Measurements from ENCODE around the gene NKX2-2.

NKX2-2 gene

DNA sequence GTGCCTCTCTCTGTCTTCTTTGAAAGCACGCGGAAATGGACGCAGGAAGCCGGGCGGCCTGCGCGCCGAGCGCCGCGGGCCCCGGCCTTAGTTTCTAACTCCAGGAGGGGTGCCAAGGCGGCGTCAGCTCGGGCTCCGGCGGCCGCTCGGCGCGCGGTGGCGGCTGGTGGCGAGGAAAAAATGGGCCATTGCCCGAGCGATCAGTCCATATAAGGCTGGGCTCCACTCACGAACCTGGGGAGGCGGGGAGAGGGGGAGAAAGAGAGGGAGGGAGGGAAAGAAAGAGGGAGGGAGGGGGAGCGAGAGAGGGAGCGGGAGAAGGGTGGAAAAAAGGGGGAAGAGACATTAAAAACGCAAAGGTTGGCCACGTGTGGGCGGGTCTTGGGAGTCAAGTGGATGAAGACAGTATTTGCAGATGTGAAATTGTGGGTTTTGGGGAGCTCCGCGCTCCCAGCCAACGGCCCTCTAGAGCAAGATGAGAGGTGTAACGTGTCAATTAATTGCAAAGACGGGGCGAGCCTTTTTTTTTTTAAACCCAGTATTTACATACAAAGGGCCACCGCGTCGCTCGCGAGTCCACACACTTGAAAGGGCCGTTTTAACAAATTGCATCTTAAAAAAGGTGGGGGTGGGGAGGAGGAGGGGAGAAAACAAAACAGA lies at the start of gene NKX2-2:
NKX2-2 (minus strand) TSS at position 184 of the 660 bp plus-strand sequence. CDS start 395 bp downstream, outside the sequence.
- no peak for DNase-seq (ENCODE audit: low read depth, low spot score)

DNA sequence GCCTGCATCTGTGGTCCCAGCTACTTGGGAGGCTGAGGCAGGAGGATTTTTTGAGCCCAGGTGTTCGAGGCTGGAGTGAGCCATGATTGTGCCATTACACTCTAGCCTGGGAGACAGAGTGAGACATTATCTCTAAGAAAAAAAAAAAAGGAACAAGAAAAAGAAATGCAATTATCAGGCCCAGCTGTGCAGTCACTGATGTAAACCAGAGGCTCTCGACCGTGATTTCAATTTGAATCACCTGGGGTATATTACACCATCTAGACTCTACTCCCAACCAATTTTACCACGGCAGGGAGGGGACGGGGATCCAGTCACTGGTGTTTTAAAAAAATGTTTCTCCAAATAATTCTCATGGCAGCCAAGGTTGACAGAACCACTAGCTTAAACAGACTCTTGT lies 48.8 kb upstream of the NKX2-2 start:
- no peak for DNase-seq (ENCODE audit: low read depth, low spot score)

DNA sequence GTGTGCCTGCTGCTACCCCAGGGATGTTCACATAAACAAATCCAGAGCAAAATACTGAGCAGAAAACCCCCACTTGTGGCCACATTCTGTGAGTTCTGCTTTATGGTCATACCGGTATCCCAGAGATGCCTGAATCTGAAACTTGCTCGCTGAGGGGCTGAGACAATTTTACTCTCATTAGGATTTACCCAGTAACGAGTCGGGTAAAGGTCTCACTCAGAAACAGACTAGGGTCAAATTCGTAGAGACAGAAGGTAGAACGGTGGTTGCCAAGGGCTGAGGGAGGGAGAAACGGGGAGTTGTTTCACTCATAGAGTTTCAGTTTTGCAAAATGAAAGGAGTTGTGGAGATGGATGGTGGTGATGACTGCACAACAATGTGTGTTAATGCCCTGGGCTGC lies 45.4 kb upstream of the NKX2-2 start:
- DNase-seq (ENCODE audit: low read depth, low spot score): no peak

DNA sequence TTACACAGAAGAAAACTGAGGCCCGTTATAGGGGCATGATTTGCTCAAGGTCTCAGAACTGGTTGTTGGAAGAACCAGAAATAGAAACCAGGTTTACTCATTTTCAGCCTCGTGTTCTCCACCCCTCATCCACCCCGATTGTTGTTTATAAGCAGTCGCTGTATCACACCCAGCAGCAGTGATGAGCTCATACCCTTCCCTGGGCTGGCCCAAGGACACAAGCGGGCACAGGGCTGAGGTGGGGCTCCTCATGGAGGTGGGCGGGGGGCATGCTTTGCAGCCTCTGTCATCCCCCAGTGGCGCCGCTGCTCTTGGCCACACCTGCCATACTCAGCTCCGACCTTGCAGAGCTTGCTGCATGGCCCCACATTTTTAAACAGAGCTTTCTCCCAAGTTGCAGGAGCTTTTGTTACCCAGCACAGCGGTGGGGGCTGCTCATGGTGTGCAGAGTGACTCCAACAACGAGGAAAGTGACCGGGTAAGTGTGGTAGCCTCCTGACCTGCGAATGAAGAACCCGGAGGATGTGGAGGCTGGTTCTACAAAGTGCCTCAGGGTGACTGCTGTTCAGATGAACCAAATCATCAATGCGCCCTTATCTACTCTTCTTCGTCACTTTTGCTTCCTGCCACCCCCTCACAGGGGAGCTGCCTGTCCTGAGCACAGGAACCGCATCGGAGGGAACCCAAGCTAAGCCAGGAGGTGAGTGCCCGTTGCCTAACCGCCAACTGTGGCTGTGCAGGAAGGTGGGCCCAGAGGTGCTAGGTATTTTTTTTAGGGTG lies 43.6 kb upstream of the NKX2-2 start:
- no peak for DNase-seq (ENCODE audit: low read depth, low spot score)

DNA sequence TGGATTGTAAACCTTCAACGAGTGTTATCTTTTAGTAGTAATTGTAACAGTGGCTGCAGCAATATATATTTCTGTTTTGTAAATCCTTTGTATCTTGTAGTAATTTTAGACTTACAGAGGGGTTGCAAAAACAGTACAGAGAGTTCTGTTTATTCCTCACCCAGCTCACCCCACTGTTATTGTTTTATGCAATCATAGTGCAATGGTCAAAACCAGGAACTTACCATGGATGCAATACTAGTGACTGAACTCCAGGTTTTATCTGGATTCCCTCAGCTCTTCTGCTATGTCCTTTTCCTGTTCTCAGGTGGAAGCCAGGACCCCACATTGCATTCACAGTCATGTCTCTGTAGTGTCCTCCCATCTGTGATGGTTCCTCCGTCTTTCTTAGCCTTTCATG lies 42.5 kb upstream of the NKX2-2 start:
- DNase-seq (ENCODE audit: low read depth, low spot score): no peak

DNA sequence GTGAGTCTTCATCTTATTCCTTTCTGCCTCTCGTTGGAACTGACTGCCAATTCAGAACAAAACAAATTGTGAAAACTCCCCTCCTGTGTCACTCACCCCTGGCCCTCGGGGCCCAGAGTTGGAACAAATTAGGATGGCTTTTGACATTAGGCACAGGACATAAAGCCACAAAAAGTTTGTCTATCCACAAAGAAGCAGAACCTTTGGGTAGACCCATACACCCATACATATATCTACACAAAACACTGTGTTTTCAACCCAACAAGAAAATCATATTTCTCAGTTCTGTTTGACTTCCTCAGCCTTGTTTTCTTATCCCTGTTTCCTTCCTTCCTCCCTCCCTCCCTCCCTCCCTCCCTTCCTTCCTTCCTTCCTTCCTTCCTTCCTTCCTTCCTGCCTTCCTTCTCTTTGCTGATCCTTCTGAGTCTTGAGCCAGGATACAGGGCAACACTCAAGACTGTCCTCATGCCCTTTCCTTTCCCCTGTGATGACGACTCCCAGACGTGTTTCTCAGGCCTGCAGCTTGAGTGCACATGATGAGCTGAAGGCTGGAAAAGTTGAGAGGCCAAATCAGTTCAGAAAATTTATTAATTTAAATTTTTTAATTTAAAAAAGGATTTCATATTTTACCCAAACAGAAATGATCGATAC lies 41.7 kb upstream of the NKX2-2 start:
- DNase-seq (ENCODE audit: low read depth, low spot score): no peak

DNA sequence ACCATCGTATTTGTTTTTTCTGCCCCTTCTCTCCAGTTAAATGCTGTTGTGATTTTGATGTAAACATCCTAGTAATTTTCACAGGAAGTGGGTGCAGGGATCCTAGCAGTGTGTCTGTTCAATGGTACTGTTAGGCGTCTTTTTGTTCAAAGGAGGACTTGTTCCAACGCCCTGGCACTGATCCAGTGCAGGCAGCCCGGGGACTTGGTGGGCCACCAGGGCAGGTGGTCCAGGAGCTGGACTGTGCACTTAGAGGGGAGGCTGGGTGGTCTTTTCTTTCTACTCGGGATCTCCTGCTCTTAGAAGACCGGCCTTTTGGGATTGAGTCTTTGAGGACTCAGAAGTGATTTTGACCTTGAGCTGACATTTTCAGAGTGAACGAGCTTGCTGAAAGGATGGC lies 41.1 kb upstream of the NKX2-2 start:
- DNase-seq (ENCODE audit: low read depth, low spot score): no peak

DNA sequence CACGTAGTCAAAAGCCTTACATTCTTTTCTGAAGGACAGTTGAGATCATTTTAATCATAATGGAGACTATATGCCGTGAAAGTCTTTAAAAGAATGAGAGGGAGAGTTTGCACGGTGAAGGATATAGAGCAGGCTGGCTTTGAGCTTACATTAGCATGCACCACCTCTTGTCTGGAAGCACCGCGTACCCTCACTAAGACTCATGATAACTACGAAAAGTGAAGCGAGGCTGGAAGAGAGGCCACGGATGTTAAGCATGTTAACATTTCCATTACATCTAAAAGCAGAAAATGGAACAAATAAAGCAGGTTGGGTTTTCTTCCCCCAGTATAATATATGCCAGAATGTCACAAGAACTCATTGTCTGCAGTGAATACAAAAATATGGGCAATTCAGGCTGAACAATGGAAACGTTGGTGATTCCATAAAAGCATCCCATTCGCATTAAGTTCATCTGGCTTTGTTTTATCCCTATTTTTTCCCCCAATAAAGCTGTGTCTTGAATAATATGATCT lies 40.6 kb upstream of the NKX2-2 start:
- no peak for DNase-seq (ENCODE audit: low read depth, low spot score)

DNA sequence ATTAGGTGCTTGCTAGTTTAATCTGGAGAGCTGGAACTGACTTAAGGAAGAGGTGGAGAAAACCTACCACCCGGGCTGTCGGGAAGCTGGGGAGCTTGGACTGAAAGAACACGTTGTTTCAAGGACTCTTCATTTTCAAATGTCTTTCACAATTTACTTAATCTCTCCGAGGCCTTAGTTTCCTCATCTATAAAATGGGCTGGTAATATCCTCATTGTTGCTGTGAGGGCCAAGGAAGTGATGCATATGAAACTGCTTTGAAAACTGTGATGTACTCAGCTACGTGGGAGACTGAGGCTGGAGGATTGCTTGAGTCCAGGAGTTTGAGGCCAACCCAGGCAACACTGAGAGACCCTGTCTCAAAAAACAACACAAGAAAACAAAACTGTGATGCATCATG lies 36.7 kb upstream of the NKX2-2 start:
- DNase-seq (ENCODE audit: low read depth, low spot score): no peak

DNA sequence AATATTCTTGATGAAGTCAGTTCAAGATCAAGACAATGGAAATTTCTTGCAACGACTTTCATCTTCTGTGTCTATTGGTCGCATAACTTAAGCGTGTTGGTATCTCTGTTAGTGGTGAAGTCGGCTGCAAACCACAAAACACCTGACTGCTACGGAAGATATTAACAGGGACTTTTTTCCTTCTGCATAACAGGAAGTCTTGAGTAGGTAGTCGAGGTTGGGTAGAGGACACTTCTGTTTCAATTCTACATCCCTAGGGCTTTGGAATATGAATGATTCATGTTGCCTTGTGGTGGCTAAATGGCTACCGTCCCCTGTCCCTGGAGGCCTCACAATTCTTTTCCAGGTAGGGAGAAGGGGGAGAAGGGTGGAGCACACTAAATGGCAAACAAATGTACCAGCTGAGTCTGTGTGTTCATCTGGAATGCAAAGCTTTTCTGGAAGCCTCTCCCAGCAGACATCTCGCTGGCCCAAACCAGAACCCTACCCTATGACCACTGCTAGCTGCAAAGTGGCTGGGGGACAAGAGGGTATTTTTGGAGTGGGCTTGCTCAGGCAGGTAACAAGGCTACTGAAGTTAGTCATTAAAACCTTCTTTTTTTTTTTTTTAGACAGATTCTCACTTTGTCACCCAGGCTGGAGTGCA lies 34.6 kb upstream of the NKX2-2 start:
- no peak for DNase-seq (ENCODE audit: low read depth, low spot score)

DNA sequence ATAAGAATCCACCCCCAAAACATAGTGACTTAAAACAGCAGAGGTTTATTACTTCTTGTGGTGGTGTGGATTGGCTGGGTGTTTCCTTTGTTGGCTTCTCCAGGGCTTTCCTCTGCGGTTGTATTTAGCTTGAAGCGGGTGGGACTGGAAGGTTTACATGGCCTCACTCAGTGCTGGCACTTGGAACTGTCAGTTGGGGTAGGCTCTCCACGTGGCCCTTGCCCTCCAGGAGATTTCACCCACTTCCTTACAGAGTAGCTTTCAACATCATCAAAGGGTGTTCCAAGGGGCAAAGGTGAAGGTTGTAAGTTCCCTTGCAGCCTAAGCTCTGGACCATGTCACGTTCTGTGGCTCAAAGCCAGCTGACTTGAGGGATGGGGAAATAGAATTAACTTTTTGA lies 32.5 kb upstream of the NKX2-2 start:
- no peak for DNase-seq (ENCODE audit: low read depth, low spot score)

DNA sequence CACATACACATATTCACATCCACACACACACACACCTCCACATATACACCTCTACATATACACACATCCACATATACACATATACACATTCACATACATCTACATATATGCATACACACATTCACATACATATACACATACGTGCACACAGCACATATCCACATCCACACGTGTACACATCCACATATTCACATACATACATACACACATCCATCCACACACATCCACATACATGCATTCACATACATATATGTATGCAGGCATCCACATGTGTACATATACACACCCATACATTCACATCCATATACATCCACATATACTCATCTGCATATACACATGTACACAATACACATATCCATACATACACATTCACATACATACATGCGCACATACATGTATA lies 25.6 kb upstream of the NKX2-2 start:
- DNase-seq (ENCODE audit: low read depth, low spot score): no peak

DNA sequence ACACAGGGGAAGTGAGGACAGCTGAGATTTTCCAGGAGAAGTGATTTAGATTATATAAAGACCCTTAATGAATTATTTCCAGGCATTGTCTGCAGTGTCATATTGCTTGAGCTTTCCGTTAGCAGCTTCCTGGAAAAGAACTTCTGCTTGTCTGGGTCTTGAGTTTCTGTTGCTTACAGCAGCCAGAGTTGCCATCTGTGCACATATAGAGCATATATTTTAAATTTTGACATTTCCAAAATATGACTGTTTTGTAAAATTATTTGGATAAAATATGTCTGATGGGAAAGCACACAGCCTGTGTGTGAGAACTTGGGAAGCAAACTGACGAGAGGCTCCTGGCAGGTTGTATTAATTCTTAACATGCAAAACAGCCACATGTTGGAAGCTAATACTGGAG lies 21.0 kb upstream of the NKX2-2 start:
- DNase-seq (ENCODE audit: low read depth, low spot score): no peak

DNA sequence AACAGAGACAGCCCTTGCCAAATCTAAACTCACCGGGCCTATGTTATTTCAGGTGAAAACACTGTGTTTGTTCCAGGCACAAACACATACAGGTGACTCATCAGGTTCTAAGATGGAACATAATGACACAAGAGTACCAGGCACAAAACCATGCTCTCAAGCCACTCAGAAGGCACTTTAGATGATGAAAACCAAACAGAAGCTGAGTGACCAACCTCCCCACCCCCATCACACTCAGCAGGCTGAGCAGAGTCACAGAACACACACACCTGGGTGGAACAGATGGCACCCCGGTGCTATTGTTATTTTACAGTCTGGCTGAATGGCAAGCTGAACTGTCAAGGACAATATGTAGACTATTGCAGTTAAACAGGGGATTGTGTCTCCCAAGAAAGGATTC lies 20.6 kb upstream of the NKX2-2 start:
- no peak for DNase-seq (ENCODE audit: low read depth, low spot score)

DNA sequence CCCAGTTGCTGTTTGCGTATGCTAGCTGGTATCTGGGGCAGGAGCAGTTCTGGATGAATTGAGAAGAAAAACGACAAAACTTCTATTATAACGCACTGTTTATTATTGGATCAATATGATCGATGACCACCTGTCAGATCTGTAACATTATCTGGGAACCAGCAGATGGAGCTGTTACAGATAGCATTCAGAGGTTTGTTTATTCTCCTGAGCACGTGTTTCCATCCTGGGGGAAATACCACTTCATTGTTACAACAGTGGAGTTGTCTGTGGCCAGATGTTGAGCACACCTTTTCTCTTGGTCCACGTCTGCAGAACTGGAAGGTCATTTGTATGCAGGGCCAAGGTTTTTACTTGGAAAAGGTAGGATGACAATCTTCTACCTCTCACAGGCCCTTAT lies 16.0 kb upstream of the NKX2-2 start:
- DNase-seq (ENCODE audit: low read depth, low spot score): no peak

DNA sequence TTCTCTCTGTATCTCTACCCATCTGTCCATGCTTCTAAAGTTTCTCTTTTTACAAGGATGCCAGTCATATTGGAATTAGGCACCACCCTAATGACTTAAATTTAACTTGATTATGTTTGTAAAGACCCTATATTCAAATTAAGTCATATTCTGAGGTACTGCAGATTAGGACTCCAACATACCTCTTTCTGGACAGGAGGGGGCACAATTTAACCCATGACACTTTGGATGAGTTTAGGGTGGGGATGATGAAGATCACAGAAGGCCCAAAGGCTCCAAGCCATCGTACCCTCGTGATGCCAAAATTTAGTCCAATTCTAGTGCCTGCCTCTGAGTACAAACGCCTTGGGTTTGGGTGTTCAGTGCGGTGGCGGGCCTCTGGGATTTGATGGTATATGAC lies 15.0 kb upstream of the NKX2-2 start:
- DNase-seq (ENCODE audit: low read depth, low spot score): no peak

DNA sequence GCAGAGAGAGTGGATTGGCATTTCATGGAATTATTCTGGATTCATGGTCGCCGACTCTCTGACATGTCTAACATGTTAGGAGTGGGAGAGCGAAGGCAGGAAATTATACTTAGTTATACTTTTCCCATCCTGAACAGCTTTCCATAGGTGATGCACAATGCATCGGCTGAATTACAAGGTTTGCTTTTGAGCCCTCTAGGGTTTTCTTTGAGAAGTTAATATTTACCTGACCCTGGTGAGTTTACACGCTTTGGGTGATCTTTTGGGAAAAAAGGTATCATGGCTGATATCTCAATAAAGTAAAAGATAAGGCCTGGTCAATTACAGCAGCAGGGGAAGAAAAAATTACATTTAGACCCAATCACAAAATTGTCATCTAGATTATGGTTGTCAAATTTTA lies 14.0 kb upstream of the NKX2-2 start:
- no peak for DNase-seq (ENCODE audit: low read depth, low spot score)

DNA sequence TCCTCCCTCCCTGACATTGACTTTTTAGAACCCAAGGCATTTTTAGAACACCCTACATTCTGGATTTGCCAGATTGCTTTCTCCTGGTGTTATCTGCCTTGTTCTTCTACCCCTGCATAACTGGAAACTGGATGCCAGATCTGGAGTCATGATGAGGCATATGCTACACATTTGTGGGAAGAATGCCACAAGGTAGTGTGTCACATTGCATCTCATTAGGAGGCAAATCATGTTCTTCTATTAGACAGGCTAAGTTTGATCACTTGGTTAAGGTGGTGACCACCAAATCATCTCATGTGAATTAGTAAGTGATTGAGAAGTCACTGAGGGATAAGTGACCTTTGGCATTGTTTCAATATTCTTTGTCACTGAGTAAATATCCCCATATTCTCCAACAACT lies 12.9 kb upstream of the NKX2-2 start:
- no peak for DNase-seq (ENCODE audit: low read depth, low spot score)

DNA sequence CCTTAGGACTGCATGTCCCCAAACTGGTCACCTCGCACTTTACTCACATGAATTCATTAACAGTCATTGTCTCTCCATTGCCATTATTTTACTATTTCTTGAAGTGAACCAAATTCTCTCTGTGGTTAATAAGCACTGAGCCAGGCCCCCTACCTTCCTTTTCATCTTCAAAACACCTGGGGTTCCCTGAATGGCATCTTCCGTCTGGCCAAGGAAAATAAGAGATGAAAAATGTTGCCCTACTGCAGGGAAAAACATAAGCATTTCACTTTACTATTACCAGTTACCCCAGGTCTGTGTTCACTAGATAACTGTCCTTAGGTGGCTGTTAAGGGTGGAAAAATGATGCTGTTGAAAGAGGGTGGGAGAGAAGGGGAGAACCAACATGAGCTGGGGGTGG lies 10.0 kb upstream of the NKX2-2 start:
- no peak for DNase-seq (ENCODE audit: low read depth, low spot score)

DNA sequence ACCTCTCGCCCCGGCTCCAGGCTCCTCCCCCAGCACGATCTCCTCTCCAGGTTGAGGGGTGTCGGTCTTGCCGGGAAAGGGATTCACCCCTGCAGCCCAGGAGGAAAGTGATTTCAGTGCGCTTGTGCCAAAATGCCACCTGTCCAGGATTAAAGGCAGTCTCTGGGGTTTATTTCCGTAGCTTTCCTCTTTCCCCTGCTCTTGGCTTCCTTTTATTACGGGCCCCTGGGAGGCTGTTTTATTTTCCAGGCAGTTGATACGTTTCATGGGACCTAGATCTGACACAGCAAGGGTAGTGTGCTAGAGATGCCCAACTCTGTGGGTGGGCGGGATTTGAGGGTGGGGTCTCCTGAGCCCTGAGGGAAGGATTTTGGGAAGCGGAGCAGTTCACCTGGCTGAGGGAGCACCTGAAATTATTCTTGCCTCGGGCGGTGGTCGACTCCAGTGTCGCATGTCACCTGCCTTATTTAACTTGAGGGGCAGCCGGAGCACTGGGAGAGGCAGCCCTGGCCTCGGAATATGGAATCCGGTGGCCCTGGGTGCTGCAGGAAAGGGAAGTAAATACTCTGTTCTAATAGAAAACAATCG lies 9.5 kb upstream of the NKX2-2 start:
- DNase-seq (ENCODE audit: low read depth, low spot score): no peak

DNA sequence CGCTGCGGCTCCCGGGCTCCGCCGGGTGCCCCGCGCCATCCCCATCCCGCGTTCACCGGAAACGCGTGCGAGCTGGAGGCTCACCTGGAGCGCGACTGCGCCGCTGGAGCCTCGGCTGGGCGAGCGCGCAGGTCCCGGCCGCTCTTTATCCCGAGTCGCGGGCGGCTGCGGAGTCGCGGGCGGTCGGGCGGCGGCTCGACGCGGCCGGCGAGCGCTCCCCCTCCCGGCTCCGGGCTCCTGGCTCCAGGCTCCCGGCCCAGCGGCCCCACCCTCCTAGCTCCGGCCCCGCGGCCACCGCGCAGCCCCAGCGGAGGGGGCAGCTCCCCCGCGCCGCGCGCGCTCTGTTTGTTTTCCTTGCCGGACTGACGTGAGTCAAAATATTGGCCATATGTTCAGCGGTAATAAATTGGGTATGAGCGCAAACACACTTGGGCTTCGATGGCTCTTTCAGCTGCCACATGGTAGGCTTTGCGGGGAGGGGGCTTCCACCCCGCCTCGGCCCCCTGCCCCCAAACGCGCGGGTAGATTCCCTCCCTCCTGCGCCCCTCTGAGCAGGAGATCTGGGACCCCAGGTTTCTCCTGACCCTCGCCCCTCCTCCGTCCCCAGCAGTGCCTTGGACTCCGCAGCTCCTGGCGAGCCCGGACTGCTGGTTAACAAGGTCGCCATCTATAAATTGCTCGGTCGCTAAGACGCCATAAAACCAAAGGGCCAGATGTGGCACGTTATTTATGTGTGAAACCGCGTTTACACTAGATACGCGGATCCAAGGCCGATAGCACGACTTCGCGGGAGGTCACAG lies 8.8 kb upstream of the NKX2-2 start:
- DNase-seq (ENCODE audit: low read depth, low spot score): no peak

Data from activated CD4-positive, CD25-positive, alpha-beta regulatory T cell treated with anti-CD3 and anti-CD28 coated beads, Interleukin-2, amount 50 U/mL, for 16 hours (primary cell).